GM18951 (cell line): ENCODE results near the gene SLC12A4.

Experiments
- POLR2A ChIP-seq: IDR thresholded peaks from 4 replicates; pipeline ENCODE4 v1.6.1; 2011; ENCODE audit warnings: mild to moderate bottlenecking; ENCODE audit not compliant: insufficient read length, insufficient read depth; ENCODE audit errors: extremely low read depth
- in situ Hi-C: fragments of 300-500 bp; cut with MboI; formaldehyde crosslinking; loops from one replicate; pipeline ENCODE4 v1.12.0; 2022; ENCODE audit warnings: low sequenced_read_pairs, mixed read lengths, inconsistent platforms; ENCODE audit not compliant: unreplicated experiment

The SLC12A4 gene

DNA sequence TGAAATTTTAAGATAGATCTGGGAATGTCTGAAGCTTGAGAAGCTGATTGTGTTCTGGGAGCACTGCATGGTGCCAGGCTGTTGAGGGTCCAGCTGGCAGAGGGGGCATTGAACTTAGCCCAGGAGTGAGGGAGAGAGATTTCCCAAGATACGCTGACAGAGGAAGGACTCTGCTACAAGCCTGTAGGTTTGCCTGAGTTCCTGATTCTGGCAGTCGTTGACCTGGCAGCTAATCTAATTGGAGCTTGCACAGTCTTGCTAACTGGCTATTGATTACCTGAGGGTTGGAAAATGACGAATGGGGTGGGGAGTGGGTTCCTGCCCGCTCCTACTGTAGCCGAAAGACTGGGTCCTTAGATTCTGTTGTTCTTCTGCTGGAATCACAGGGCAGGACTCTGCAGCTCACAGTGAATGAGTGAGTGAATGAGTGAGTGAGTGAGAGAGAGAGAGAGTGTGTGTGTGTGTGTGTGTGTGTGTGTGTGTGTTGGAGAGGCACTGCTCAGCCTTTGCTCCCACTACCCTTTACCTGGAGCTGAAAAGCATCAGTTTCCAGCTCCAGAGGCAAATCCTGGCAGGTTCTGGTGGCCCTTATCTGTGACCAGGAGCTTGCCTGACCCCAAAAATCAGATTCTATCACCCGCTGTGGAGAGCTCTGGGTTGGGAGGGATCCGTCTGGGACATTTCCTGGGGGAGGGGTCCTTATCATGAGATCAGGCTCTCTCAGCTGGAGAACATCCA lies 53.5 kb downstream of the SLC12A4 start:
- in situ Hi-C loops: no loop called here

DNA sequence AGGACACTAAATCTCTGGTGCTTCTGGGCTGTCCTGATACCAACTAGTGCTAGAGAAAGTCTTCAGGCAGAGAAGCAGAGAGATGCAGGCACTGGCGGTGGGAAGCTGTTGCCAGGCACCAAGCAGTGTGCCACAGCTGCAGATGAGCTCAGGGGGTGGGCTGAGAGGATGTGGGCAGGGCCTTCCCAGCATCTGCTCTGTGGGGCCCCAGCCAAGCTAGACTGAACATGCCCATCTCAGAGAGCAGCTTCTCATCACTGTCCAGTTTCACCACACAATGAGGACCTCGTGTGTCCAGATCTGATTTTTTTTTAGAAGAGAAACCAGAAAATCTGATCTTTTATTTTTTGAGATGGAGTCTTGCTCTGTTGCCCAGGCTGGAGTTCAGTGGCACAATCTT lies 58.3 kb downstream of the SLC12A4 start:
- no peak for TF ChIP-seq POLR2A
- in situ Hi-C loops: no loop called here

More for the DNA sequence above, 53.5 kb downstream of the SLC12A4 start:
- TF ChIP-seq POLR2A: no peak

DNA sequence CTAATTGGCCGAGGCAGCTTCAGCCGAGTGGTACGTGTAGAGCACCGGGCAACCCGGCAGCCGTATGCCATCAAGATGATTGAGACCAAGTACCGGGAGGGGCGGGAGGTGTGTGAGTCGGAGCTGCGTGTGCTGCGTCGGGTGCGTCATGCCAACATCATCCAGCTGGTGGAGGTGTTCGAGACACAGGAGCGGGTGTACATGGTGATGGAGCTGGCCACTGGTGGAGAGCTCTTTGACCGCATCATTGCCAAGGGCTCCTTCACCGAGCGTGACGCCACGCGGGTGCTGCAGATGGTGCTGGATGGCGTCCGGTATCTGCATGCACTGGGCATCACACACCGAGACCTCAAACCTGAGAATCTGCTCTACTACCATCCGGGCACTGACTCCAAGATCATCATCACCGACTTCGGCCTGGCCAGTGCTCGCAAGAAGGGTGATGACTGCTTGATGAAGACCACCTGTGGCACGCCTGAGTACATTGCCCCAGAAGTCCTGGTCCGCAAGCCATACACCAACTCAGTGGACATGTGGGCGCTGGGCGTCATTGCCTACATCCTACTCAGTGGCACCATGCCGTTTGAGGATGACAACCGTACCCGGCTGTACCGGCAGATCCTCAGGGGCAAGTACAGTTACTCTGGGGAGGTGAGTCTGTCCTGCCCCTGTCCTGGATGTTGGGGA lies 59.2 kb downstream of the SLC12A4 start:
- in situ Hi-C loops: no loop called here
- no peak for TF ChIP-seq POLR2A

DNA sequence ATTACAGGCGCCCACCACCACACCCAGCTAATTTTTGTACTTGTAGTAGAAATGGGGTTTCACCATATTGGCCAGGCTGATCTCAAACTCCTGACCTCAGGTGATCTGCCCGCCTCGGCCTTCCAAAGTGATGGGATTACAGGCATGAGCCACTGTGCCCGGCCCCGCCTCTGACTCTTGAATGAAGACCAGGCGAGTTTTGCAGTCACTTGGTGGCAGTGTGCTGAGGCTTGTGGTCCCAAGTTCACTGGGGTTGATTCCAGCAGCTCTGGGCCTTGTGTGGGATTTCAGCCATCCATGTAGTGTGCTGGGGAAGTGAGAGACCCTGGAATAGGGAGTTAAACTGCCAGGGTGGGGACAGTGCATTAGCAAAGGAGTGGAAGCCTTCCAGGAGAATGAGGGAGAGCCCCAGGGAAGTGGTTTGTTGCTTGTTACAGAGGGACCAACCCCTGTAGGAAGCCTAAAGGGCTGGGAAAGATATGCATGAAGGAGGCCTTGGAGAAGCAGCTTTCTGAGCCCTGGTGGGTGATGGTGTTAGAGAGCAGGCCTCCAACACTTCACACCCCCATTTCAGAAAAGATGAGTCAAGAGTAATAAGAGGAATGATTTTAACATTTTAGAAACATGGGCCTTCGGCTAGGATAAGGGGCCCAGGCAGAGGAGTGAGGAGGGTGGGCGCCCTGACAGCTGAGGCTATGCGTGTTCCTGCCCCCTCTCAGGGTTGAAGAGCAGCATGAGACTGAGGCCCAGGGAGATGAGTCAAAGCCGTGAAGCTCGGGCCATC lies 60.8 kb downstream of the SLC12A4 start:
- TF ChIP-seq POLR2A: no peak
- in situ Hi-C loops: no loop called here

DNA sequence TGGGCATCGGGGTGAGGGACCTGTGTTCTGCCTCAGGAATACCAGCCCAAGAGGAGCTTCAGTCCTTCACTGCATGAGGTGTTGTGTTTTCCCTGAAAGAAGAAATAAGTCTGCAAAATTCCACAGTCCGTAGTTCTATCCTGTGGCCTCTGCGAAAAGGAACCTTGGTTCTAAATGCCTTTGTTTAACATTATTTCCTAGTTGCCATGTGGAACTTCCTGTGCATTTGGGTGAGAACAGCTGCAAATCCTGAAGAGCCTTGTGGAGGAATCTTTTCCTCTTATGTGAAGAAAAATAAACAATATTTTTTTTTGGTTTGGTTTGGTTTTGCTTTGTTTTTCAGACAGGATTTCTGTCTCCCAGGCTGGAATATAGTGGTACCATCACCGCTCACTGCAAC lies 65.6 kb downstream of the SLC12A4 start:
- no peak for TF ChIP-seq POLR2A
- in situ Hi-C loops: no loop called here

DNA sequence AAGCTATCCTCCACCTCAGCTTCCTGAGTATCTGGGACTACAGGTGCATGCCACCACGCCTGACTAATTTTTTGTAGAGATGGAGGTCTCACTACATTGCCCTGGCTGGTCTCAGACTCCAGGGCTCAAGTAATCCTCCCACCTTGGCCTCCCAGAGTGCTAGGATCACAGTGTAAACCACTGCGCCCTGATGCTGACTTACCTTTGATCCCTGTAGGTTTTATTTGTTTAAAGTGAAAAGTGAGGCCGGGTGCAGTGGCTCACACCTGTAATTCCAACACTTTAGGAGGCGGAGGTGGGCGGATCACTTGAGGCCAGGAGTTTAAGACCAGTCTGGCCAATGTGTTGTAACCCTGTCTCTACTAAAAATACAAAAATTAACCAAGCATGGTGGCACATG lies 66.7 kb downstream of the SLC12A4 start:
- in situ Hi-C loops: no loop called here
- no peak for TF ChIP-seq POLR2A

DNA sequence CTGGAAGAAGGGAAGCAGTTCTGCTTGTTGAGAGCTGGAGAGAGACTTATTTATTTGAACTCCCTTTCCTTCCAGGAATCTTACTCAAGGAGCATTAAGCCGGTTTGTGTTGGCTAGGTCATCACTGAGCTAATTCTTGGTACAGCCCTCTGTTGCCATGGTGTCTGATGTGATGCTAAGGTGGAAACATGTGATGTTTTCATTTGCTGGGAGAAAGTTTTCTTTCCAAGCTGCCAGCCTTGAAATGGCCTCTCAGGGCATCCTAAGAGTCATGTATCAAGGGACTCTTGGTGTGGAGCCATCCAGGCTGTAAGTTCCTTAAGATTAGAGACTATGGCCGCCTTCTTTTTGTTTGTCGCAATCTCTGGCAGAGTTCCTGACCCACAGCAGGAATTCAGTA lies 71.2 kb downstream of the SLC12A4 start:
- TF ChIP-seq POLR2A: no peak
- in situ Hi-C loops: no loop called here

DNA sequence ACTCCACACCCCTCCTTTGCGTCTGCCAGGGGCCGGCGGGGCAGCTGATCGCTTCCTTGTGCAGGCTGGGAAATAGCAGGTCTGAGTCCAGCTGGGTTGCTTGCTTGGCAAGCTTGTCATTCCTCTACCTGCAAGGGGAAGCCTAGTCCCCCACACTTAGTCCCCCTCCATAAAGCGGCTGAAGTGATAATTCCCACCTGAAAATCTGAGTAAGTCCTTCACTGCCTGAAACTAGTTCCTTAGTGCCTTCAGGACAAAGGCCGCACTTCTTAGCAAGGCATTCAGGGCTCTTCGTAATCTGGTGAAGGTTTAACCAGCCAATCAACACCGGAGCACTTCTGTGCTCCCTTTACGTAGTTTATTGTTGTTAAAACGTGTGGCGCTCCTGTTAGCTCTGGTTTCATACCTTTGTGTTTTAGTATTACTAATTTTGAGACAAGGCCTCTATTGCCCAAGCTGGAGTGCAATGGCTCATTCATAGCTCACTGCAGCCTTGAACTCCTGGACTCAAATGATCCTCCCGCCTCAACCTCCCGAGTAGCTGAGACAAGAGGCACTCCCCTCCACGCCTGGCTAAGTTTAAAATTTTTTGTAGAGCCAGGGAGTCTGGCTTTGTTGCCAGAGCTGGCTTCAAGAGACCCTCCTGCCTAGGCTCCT lies 74.6 kb downstream of the SLC12A4 start:
- no peak for TF ChIP-seq POLR2A

More for the DNA sequence above, 74.6 kb downstream of the SLC12A4 start:
- in situ Hi-C loops: no loop called here
